ENCODE data around the gene KRT86. TPM values are rescaled to one million over a fixed set of nuclear protein-coding genes. Genes with fewer than 3 reads are reported as not detected.
A peak's percentile ranks its signal among the peaks of the same experiment; 100 is the strongest.

KRT86 gene
- total and polyA plus RNA-seq, 12 donors: 0.61 to 6.2 (median 1.3) TPM; not detected in 2

- Histone ChIP-seq H3K4me1 (replicated peaks in 1 of 2) (no peaks in the 10 kb centered on the region), H3K27ac (no peak within 1 kb of the TSS), H3K36me3 (replicated peaks in 1 of 2) (no peaks in the 10 kb centered on the region), H3K9me3 (replicated peaks in 1 of 3) (no peaks in the 10 kb centered on the region), H3K4me3 (no peak within 1 kb of the TSS), H3K27me3 (no peaks in the 10 kb centered on the region)
- intact Hi-C loops (cut with DNase I): no loop called here
- TF ChIP-seq CTCF (IDR thresholded peaks at IDR 0.05) (no peak), POLR2A (IDR thresholded peaks at IDR 0.05) (no peak)
- 41 to 64% (median 56%) methylated on average over 7 to 23 of the region's 32 CpGs for WGBS, 4 donors
- DNase-seq: no peak
These were observed 17.0 kb downstream of the KRT86 start, which contains the start of gene KRT81 for GRCh38 chr12:52291267-52291935. TSS of gene KRT81 (minus strand) at chr12:52291534. CDS start at chr12:52291465, 69 bp downstream.

GRCh38 chr12:52293926-52294325 is 19.5 kb downstream of the KRT86 start:
- H3K27me3 ChIP-seq: no peaks in the 10 kb centered on the region
- no peak overlapping the region for H3K4me3 ChIP-seq
- no peaks in the 10 kb centered on the region for H3K36me3 ChIP-seq (replicated peaks in 1 of 2)
- no peak for TF ChIP-seq CTCF (IDR thresholded peaks at IDR 0.05)
- no peak for TF ChIP-seq POLR2A (IDR thresholded peaks at IDR 0.05)
- DNase-seq: peak in 1 of 7 donors; percentile 34
- no peaks in the 10 kb centered on the region for H3K9me3 ChIP-seq (replicated peaks in 1 of 3)
- intact Hi-C loops (cut with DNase I): no loop called here
- H3K27ac ChIP-seq: no peak overlapping the region
- no peaks in the 10 kb centered on the region for H3K4me1 ChIP-seq (replicated peaks in 1 of 2)
- 73 to 95% (median 85%) methylated on average over 1 of the region's 1 CpG for WGBS, 4 donors

GRCh38 chr12:52294803-52295202 is 20.4 kb downstream of the KRT86 start:
- Histone ChIP-seq H3K9me3 (replicated peaks in 1 of 3) (no peaks in the 10 kb centered on the region), H3K4me1 (replicated peaks in 1 of 2) (no peaks in the 10 kb centered on the region), H3K36me3 (replicated peaks in 1 of 2) (no peaks in the 10 kb centered on the region), H3K27ac (no peak overlapping the region), H3K27me3 (no peaks in the 10 kb centered on the region), H3K4me3 (no peak overlapping the region)
- intact Hi-C loops (cut with DNase I): no loop called here
- no peak for DNase-seq
- TF ChIP-seq CTCF (IDR thresholded peaks at IDR 0.05) (no peak), POLR2A (IDR thresholded peaks at IDR 0.05) (no peak)
- 48 to 66% (median 52%) methylated on average over 1 of the region's 1 CpG for WGBS, 4 donors

GRCh38 chr12:52295663-52296062 is 21.2 kb downstream of the KRT86 start:
- 65 to 84% (median 73%) methylated on average over 1 of the region's 1 CpG for WGBS, 4 donors
- Histone ChIP-seq H3K9me3 (replicated peaks in 1 of 3) (no peaks in the 10 kb centered on the region), H3K36me3 (replicated peaks in 1 of 2) (no peaks in the 10 kb centered on the region), H3K27me3 (no peaks in the 10 kb centered on the region), H3K4me3 (no peak overlapping the region), H3K27ac (no peak overlapping the region), H3K4me1 (replicated peaks in 1 of 2) (no peaks in the 10 kb centered on the region)
- TF ChIP-seq POLR2A (IDR thresholded peaks at IDR 0.05): no peak
- TF ChIP-seq CTCF (IDR thresholded peaks at IDR 0.05): no peak
- intact Hi-C loops (cut with DNase I): no loop called here
- peak in 1 of 7 donors; percentile 3 for DNase-seq
